Parathyroid adenoma (tissue), 2 donors: ENCODE results near the gene ATXN7.

ENCODE experiments used
- H2AFZ ChIP-seq: fragments of 300-600 bp; sonication (generic); one replicate; pipeline ENCODE4 v1.7.0; 2017; ENCODE audit warnings: antibody characterized with exemption, mild to moderate bottlenecking
- H3K27ac ChIP-seq: fragments of 300-600 bp; sonication (generic); one replicate; pipeline ENCODE4 v1.7.0; 2017
- H3K27me3 ChIP-seq: fragments of 300-600 bp; sonication (generic); one replicate; pipeline ENCODE4 v1.7.0; 2017; ENCODE audit warnings: low read length; ENCODE audit not compliant: control insufficient read depth, insufficient read depth
- H3K36me3 ChIP-seq: fragments of 300-600 bp; sonication (generic); one replicate; pipeline ENCODE4 v1.7.0; 2017; ENCODE audit warnings: low read length; ENCODE audit not compliant: control insufficient read depth, insufficient read depth
- H3K4me1 ChIP-seq: fragments of 300-600 bp; sonication (generic); one replicate; pipeline ENCODE4 v1.7.0; 2017; ENCODE audit warnings: control low read depth
- H3K4me2 ChIP-seq: fragments of 300-600 bp; sonication (generic); one replicate; pipeline ENCODE4 v1.7.0; 2017; ENCODE audit warnings: low read length
- H3K4me3 ChIP-seq: fragments of 300-600 bp; sonication (generic); one replicate; pipeline ENCODE4 v1.7.0; 2017; ENCODE audit warnings: low read depth, low read length
- H3K79me2 ChIP-seq: fragments of 300-600 bp; sonication (generic); one replicate; pipeline ENCODE4 v1.7.0; 2017; ENCODE audit warnings: control low read depth
- H3K9ac ChIP-seq: fragments of 300-600 bp; sonication (generic); one replicate; pipeline ENCODE4 v1.7.0; 2017; ENCODE audit warnings: mild to moderate bottlenecking
- H3K9me3 ChIP-seq: fragments of 300-600 bp; sonication (generic); one replicate; pipeline ENCODE4 v1.7.0; 2017; ENCODE audit warnings: low read length; ENCODE audit not compliant: control insufficient read depth
- CTCF ChIP-seq: fragments of 300-600 bp; sonication (generic); IDR thresholded peaks from one replicate; pipeline ENCODE4 v1.7.0; 2017; ENCODE audit warnings: antibody characterized with exemption, mild to moderate bottlenecking
- donor health status: primary hyperparathyroidism.

ATXN7 gene

DNA sequence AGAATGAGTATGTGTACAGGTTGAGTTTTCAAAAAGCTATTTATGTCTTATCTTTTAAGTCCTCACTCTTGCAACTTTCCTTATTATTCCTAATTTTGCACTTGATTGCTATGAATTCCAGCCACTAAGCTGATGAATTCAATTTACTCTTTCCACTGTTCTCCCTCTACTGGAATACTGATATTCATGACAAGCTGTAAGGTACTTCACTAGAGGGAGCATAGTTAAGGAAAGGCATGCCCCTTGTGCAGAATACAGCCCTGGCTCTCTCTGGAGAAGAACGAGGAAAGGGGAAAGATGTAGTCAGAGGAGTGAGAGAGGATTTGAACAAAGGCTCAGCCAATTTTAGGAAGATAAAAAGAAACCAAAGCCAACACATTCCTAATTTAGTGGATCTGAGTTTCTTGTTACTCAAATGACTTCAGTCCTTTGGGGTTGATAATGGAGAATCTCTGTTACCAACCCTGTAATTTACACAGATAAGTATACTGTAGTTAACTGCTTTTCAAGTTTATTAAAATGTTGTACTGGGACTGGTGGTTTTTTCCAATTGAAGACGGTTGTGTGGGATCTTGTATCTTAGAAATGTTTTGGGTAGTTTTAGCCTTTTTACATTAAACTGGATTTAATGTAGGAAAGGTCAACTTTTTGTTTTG lies 44.5 kb downstream of the ATXN7 start:
- Histone ChIP-seq H3K4me1 (no peaks in the 10 kb centered on the region), H3K4me2 (no peak overlapping the region), H3K36me3 (no peaks in the 10 kb centered on the region), H3K79me2 (peaks cover 9% of the 10 kb centered on the region), H3K9ac (no peak overlapping the region), H3K27me3 (no peaks in the 10 kb centered on the region), H3K9me3 (no peaks in the 10 kb centered on the region), H3K4me3 (no peak overlapping the region), H2AFZ (no peak overlapping the region), H3K27ac (no peak overlapping the region)
- TF ChIP-seq CTCF: no peak

DNA sequence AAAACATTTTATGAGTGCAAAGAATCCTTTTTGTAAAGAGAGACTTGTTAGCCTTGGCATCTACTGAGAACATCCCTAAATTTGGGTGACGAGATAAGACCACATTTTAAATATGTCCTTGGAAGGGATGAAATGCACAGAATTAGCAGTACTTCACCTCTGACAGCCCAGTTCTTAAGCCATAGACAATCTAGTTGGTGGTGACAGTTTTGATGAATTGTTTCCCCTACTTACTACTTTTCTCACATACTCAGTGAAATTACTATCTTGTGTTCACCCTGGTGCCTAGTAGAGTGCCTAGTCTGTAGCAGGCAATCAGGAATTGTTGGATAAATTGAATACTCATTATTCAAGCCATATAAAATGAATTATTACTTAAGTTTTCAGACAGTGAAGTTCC lies 45.1 kb downstream of the ATXN7 start:
- no peak overlapping the region for H3K4me3 ChIP-seq
- H3K9me3 ChIP-seq: no peaks in the 10 kb centered on the region
- H2AFZ ChIP-seq: no peak overlapping the region
- no peaks in the 10 kb centered on the region for H3K36me3 ChIP-seq
- no peak overlapping the region for H3K27ac ChIP-seq
- H3K4me1 ChIP-seq: peaks cover 4% of the 10 kb centered on the region
- H3K9ac ChIP-seq: no peak overlapping the region
- H3K4me2 ChIP-seq: no peak overlapping the region
- no peak for TF ChIP-seq CTCF
- peaks cover 9% of the 10 kb centered on the region for H3K79me2 ChIP-seq
- H3K27me3 ChIP-seq: no peaks in the 10 kb centered on the region

GRCh38 chr3:63909431-63909830 lies 45.8 kb downstream of the ATXN7 start:
- Histone ChIP-seq H3K27me3 (no peaks in the 10 kb centered on the region), H3K9ac (no peak overlapping the region), H3K79me2 (peaks cover 7% of the 10 kb centered on the region), H3K9me3 (no peaks in the 10 kb centered on the region), H2AFZ (no peak overlapping the region), H3K4me2 (no peak overlapping the region), H3K27ac (no peak overlapping the region), H3K4me1 (peaks cover 11% of the 10 kb centered on the region), H3K36me3 (no peaks in the 10 kb centered on the region), H3K4me3 (no peak overlapping the region)
- TF ChIP-seq CTCF: no peak

GRCh38 chr3:63910001-63910400 lies 46.3 kb downstream of the ATXN7 start:
- no peak overlapping the region for H3K4me3 ChIP-seq
- no peak for TF ChIP-seq CTCF
- H3K9ac ChIP-seq: no peak overlapping the region
- peaks cover 14% of the 10 kb centered on the region for H3K4me1 ChIP-seq
- H3K27ac ChIP-seq: no peak overlapping the region
- H3K9me3 ChIP-seq: no peaks in the 10 kb centered on the region
- H2AFZ ChIP-seq: no peak overlapping the region
- no peaks in the 10 kb centered on the region for H3K36me3 ChIP-seq
- H3K4me2 ChIP-seq: no peak overlapping the region
- no peaks in the 10 kb centered on the region for H3K27me3 ChIP-seq
- H3K79me2 ChIP-seq: peaks cover 3% of the 10 kb centered on the region

GRCh38 chr3:63910891-63911290 lies 47.2 kb downstream of the ATXN7 start:
- Histone ChIP-seq H3K36me3 (no peaks in the 10 kb centered on the region), H3K27ac (no peak overlapping the region), H3K27me3 (no peaks in the 10 kb centered on the region), H3K9ac (no peak overlapping the region), H2AFZ (no peak overlapping the region), H3K4me2 (no peak overlapping the region), H3K79me2 (peaks cover 5% of the 10 kb centered on the region), H3K4me3 (no peak overlapping the region), H3K4me1 (peaks cover 14% of the 10 kb centered on the region), H3K9me3 (no peaks in the 10 kb centered on the region)
- no peak for TF ChIP-seq CTCF
